EH (cell line): ENCODE measurements around the gene SCAMP5.

ENCODE experiments used
- DNase-seq: peaks from one replicate; pipeline ENCODE4 v3.0.0-alpha.2; 2015; ENCODE audit warnings: low read depth

The SCAMP5 gene

DNA sequence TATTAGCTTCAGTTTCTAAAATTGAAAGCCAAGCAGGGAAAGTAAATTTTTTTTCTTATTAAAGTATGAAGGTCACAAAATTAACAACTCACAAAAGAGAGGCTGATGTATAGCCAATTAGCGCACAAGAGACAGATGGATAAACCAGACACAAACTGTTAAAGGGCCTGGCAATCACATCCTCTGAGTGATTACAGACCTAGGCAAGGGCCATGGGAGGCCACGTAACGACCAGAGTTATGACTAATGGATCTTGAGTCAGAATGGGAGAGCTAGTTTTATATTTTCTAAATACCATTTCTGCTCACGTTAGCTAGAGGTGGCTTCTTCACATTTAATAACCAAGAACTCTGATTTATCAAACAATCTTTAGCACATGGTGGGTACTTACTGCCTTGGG, 17.8 kb upstream of the SCAMP5 start:
- DNase-seq, result no peak

DNA sequence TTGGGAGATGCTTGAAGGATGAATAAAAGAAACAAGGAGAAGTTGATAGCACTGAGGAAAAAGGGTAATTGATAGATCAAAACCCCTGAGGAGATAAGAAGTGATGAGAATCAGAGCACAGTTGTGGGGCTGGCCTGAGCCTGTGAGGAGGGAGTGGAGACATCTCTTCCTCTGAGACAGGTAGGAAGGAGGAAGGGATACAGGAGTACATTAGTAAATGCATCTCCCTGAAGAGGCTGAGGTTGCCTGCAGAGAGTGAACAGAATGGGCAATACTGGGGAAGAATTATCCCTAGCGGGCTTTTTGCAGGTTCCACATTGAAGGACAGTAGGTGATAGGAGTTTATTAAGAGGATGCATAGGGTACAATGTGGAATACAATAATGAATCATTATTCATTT, 17.3 kb upstream of the SCAMP5 start:
- no peak for DNase-seq

DNA sequence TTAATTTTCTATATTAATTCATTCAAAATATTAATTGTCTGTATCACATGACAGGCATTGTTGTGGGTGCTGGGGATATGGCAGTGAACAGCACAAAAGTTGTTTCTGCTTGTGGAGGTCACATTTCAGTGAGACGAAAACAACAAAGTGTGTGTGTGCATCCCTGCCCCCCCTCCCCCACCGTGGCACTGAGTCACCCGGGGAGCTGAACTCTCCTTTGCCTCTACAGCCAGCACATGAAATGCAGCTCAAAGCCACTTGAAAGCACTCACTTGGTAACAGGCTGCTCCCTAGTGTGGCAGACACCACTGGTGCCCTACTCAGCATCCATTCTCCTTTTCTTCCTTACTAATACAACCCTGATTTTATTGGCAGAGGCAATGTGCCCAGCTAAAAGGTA, 16.9 kb upstream of the SCAMP5 start:
- peak; percentile 31 for DNase-seq

DNA sequence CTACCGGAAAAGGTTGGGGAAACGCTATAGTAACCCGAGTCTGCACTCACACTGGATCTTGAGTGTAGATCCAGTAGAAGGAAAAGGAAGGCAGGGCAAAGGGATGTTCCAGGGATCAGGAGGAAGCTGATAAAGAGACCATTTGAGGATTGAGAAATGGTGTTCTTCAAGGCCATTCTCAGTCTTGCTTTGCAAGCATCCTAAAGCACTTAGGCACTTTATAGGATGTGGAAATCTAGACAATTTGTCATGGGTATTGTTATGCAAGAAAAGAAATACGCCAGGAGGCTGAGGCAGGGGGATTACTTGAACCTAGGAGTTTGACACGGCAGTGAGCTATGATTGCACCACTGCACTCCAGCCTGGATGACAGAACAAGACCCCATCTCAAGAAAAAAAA, 13.2 kb upstream of the SCAMP5 start:
- no peak for DNase-seq

DNA sequence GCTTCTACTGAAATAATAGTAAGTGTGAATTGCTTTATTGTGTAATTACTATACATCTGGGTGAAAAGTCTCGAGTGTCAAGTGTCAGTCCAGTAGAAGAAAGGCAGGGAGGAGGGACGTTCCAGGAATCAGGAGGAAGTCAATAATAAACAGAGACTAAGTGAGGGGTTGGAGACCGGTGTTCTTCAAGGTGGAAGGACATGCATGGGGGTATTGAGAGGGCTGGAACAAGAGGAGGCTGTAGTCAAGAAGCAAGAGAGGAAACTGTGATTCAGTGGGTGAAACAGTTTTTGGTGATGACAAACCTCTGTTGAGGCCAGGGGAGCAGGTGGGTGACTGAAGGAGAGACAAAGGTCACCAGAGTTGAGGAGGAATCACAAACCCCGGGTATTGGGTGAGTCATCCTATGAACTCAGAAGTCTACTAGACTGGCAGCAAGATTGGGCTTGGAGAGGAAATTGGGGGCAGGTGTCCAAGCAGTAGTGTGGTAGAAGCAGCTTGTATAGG, 11.6 kb upstream of the SCAMP5 start:
- DNase-seq, result no peak

DNA sequence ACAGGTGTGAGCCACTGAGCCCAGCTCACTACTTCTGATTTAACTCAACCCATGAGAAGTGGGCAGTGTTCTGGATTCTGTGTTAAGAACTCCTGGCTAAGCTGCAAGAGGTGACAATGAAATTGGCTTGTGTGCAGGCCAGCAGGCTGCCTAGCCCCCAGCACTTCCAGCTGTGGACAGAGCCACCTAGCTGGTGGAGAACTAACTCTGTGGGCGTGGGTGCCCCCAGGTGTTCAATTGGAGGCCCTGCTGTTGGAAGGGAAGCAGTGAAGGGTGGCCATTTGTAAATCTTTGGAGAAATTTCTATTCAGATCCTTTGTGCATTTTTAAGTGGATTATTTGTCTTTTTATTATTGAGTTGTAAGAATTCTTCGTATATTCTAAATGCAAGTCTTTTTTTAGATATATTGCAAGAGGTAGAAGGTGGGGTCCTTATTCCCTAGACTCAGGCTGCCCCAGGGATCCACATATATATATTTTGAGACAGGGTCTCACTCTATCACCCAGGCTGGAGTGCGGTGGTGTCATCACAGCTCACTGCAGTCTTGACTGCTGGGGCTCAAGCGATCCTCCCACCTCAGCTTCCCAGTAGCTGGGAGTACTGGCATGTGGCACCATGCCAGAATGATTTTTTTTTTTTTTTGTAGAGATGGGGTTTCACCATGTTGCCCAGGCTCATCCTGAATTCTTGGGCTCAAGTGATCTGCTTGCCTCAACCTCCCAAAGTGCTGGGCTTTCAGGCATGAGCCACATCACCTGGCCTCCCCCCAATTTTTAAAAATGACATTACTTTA, 7.2 kb upstream of the SCAMP5 start:
- DNase-seq, result peak; percentile 34

DNA sequence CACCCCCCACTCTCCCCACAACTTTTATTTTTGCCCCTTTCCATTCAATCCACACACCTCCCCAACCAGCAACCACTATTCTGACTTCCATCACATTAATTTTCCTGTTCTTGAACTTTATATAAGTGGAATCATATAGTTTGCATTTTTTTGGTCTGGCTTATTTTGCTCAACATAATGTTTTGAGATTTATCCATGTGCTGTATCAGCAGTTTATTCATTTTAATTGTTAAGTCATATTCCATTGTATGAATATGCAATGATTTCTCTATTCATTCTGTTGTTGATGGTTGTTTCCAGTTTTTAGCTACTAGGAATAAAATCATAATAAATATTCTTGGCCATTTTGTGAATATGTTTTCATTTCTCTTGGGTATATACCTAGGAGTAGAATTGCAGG, 5.8 kb upstream of the SCAMP5 start:
- DNase-seq, result no peak

DNA sequence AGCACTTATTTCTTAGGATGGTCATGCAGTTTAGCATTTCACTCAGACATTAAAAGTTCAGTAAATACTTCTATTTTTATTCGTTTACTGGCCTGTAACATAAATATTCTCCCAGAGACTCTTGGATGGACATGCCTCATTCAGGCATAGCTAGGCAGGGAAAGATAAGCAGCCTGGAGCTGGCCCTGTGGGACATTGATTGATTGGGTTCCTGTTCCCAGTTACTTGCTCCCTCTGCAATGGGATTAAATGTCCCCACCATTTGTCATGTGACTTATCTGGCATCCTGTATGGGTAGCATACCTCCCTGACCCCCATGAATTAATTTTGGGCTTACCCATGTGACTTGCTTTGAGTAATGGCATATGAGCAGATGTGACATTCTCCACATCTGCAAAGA, 2.7 kb upstream of the SCAMP5 start:
- no peak for DNase-seq

DNA sequence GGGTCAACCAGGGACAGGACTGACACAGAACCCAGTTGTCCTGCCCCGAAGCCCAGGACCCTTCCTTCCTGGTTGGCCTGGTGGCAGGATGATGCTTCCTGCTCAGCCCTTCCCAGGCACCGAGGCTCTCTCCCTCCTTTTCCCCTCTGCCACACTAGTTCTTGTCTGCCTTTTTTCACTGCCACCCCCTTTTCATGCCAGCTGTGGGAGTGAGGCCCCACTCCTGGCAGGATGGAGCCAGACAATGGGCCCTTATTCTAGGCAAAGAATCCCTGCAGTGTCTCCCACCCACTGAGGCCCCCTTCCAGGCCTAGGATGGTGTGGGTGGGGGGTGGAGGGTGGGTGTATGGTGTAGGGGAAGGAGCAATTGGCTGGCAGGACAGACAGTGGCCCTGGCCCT, 1.1 kb upstream of the SCAMP5 start:
- no peak for DNase-seq

DNA sequence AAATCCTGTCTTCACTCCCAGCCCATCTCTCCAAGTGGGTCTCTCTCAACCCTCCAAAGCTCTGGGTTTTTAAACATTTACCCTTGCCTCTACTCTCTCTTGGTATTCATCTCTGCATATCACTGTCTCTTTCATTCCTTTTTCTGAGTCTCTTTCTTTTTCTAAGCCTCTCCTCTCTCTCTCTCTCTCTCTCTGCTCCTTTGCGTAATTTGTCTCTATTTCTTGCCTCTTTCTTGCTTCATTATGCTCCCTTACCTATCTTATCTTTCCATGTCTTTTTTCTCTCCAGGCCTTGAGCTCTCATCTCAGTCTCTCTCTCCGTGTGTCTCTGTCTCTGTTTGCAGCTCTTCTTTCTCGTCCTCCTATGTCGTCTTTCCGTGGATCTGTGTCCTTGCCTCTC, 678 bp upstream of the SCAMP5 start:
- no peak for DNase-seq

DNA sequence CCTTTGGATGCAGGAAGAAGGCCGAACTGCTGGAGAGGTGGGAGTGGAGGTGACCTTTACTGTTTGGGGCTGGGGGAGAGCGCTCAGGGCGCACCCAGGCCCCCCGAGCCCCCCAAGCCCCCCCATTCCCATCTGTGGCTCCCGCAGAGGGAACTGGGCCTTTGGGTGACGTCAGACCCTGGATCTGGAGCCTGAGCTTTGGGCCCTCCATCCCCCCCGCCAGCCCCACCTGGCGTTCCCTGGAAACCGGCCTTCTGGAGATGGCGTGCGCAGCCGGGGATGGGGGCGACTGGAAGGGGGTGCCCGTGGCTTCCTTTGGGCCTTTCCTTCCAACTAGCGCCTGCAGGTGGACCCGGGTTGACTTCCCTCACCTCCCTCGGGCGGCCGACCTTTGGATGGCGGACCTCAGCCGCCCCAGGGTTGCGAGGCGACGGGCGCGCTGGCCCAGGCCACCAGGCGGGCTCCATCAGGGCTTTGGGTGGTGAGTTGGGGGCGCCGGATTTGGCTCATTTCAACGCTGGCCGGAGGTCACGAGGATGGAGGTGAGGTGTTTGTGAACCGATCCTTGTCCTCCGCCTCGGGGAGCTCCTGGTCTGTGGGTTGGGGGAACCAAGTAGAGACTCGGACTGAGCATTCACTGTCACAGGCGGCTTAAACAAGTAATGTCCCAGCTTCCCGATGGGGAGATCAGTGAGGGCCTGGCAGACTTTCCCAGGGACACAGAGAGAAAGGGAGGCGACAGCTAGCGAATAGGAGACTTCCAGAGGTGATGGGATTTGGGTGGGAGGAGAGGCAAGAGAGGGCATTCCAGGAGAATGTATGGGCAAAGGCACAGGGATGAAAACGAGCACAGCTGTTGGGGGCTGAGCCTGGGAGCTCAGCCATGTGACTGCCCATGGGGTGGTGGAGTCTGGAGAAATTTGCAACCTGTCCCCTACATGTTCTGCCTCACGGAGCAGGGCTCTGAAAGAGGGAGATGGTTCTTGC, 709 bp downstream of the SCAMP5 start:
- DNase-seq, result no peak

DNA sequence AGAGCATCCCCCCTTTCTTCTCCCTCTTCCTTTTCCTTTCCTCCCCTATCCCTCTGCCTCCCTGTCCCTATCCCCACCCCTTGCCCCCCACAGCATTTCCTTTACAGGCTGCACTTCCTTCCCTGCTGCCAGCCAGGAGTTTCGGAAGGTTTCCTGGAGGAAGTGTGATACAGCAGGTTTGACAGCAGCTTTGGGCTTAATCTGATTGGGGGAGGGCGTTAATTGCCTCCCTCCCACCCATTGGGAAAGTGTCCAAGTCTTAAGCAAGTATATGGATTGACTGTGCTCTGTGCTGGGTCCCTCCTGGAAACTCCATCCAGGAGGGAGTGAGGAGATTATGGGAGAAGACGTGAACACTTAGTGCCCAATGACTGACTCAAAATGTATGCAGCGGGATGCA, 1.8 kb downstream of the SCAMP5 start:
- DNase-seq, result no peak

DNA sequence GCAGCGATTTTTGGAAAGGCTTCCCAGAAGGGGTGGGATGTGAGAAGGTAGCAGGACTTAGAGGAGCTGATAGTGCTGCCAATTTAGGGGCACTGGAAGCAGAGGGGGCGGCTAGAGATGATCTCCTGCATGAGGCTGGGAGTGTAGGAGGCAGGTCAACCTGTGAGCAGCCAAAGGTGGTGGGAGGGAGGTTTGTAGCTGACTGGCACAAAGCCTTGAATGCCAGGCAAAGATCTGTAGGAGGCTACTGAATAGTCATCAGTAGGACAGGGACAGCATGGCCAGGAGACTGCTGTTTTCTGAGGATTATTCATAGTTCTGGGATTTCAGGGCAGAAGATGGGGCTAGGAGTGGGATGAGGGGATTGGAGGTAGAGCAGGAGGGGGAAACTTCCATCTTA, 2.2 kb downstream of the SCAMP5 start:
- DNase-seq, result no peak

DNA sequence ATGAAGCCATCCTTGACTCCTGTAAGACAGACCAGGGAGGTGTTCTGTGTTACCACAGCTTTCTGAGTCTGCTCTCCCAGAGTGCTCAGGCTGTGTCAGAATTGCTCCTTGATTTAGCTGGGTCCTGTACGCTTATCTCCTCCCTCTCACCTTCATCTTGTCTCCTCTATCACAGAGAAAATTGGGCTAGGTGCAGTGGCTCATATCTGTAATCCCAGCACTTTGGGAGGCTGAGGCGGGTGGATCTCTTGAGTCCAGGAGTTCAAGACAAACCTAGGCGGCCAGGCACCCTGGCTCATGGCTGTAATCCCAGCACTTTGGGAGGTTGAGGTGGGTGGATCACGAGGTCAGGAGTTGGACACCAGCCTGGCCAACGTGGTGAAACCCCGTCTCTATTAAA, 5.9 kb downstream of the SCAMP5 start:
- DNase-seq, result no peak

DNA sequence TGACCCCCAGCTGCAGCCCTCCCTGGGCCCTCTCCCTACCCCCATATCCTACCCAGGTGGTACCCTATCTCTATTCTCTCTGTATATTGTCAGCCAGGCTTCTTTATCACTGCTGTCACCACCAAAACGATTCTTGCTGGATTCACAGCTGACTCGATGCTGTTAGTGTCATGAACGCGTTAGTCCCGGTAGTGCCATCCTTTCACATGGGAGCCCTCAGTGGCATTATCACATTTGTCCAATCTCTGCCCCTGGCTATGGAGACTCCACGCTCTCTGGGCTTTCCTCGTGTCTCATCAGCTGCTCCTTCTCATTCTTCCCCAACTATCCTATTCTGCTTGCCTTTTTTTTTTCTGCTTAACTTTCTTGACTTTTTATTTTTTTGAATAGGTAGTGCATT, 7.0 kb downstream of the SCAMP5 start:
- no peak for DNase-seq

DNA sequence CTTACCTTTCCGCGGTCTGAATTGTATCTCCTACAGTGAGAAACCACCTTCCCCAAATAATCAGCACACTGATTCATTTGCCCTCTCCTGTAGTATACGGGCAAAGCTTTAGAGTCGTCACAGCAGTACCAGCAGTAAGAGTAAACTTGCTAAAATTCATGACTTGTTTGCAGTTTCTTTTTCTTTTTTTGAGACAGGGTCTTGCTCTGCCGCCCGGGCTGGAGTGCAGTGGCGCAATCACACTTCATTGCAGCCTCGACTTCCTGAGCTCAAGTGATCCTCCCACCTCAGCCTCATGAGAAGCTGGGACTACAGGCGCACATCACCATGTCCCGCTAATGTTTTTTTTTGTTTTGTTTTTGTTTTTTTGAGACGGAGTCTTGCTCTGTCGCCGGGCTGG, 11.9 kb downstream of the SCAMP5 start:
- DNase-seq, result no peak

DNA sequence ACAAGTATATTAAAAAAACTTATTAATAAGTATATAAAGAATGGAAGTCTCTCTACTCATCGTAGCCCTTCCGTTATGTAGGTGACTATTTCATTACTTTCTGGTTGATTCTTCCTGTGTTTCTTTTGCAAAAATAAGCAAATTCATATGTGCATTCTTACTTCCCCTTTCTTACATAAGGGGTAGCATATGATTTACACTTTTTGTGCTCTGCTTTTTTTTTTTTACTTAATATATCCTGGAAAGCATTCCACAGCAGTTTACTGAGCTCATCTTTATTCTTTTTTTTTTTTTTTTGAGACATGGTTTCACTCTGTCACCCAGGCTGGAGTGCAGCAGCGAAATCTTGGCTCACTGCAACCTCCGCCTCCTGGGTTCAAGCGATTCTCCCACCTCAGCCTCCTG, 12.9 kb downstream of the SCAMP5 start:
- DNase-seq, result no peak

DNA sequence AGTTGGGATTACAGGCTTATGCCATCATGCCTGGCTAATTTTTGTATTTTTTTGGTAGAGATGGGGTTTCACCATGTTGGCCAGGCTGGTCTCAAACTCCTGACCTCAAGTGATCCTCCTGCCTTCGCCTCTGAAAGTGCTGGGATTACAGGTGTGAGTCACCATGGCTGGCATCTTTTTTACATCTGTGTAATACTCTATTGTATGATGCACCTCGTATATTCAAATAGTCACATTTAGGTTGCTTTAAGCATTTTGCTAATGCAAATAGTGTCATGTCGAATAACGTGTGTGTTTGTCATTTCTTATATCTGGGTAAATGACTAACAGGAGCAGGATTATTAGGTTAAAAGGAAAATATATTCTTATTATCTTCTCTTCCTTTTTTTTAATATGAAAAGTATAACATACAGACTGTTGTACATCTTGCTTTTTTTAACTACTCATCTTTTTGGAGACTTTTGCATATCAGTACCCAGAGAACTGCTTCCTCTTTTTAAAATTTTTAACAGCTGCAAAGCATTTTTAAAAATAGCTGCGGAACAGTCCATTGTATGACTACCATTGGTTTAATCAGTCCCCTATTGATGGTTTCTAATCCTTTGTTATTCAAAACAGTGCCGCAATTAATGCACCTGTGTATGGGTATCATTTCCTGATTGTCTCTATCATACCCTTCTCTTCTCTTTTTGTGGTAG, 13.4 kb downstream of the SCAMP5 start:
- no peak for DNase-seq

DNA sequence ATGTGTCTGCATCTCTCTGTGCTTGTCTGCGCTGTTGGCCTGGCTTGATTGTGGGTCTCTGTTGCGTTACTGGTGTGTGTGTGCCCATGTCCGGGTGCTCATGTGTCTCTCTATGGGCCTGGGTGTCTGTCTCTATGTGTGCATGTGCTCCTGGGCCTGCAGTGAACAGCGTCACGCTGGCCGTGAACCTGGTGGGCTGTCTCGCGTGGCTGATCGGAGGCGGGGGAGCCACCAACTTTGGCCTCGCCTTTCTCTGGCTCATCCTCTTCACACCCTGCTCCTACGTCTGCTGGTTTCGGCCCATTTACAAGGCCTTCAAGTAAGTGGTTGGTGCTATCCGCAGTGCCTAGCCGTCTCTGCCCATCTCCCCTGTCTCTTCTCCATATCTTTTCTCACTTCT, 21.1 kb downstream of the SCAMP5 start:
- no peak for DNase-seq

DNA sequence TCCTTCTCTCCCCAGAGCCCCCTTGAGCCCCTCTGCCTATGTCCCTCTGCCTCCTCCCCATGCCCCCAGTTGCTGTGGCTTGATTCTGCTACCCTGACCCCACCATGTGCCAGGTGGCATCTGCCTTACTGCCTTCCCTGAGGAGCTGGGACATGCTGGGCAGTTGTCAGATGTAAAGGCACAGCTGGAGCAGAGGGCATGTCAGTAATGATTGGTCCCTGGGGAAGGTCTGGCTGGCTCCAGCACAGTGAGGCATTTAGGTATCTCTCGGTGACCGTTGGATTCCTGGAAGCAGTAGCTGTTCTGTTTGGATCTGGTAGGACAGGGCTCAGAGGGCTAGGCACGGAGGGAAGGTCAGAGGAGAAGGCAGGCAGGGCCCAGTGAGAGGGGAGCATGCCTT, 24.6 kb downstream of the SCAMP5 start:
- no peak for DNase-seq

DNA sequence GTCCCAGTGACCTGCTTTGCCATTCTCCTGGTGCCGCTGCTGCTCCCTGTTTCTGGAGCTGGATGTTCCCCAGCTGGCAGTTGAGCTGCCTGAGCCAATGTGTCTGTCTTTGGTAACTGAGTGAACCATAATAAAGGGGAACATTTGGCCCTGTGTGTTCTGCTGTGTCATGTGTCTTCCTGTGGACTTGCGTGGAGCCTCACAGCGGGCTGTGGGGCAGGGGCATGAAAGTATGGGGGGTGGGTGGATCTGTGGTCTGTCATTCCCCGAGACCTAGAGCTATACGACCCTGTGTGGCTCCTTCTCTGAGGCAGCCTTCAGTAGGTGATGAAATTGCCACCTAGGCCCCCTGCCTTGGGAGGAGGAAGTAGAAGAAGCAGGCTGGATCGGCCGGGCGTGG, 26.0 kb downstream of the SCAMP5 start:
- DNase-seq, result no peak

DNA sequence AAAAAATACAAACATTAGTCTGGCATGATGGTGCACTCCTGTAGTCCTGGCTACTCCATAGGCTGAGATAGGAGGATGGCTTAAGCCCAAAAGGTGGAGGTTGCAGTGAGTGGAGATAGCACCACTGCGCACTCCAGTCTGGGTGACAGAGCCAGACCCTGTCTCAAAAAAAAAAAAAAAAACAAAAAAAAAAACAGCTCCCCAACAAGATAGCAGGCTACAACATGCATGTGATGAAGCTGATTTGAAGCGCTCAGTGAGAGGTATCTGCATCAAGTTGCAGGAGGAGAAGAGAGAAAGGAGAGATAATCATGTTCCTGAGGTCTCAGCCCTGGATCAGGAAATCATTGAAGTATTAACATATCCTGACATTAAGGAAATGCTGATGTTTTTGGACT, 27.4 kb downstream of the SCAMP5 start:
- no peak for DNase-seq
